PC-3 (cell line): ENCODE results near the gene TBC1D9. TPM values are rescaled to one million over a fixed set of nuclear protein-coding genes. Genes with fewer than 3 reads are reported as not detected.

Experiments
- ATAC-seq: fragments of 200-7000 bp; cut with Tn5 transposase; 2 replicates; pipeline ENCODE4 v1.9.1; 2020; ENCODE audit warnings: mild to moderate bottlenecking, moderate library complexity
- BruUV-seq: library from RNA; stranded (reverse); fragments of 400-500 nt; replicated peaks from 2 replicates; lab custom pipeline; 2021; lab: Mats Ljungman, UMichigan
- CTCF ChIA-PET: fragments of 300-600 bp; sonication (Branson Sonifier 250); formaldehyde crosslinking; loops from one replicate; lab custom pipeline; 2022; ENCODE audit warnings: antibody characterized with exemption; lab: Charles Lee
- POLR2A ChIA-PET: fragments of 300-600 bp; sonication (Branson Sonifier 250); formaldehyde crosslinking; loops from one replicate; lab custom pipeline; 2022; ENCODE audit warnings: antibody characterized with exemption; ENCODE audit not compliant: unreplicated experiment; lab: Charles Lee
- DNase-seq: peaks from one replicate; pipeline ENCODE4 v3.0.0-alpha.2; 2015
- H2AFZ ChIP-seq: fragments of 300-600 bp; sonication (generic); 2 replicates; pipeline ENCODE4 v1.6.0; 2016; ENCODE audit warnings: antibody characterized with exemption, low read length
- H3F3A ChIP-seq: fragments of 300-600 bp; sonication (generic); one replicate; pipeline ENCODE4 v1.6.0; 2017; ENCODE audit warnings: antibody characterized with exemption, low read length, control low read depth, mild to moderate bottlenecking; ENCODE audit not compliant: unreplicated experiment
- H3K27ac ChIP-seq: fragments of 300-600 bp; sonication (generic); 2 replicates; pipeline ENCODE4 v1.5.1; 2016; ENCODE audit warnings: mild to moderate bottlenecking, low read length
- H3K27me3 ChIP-seq: fragments of 300-600 bp; sonication (generic); 2 replicates; pipeline ENCODE4 v1.6.1; 2016; ENCODE audit warnings: low read length, mixed read lengths
- H3K36me3 ChIP-seq: fragments of 300-600 bp; sonication (generic); 2 replicates; pipeline ENCODE4 v1.6.1; 2016; ENCODE audit warnings: low read depth, mixed run types, low read length, mixed read lengths
- H3K4me1 ChIP-seq: fragments of 300-600 bp; sonication (generic); 2 replicates; pipeline ENCODE4 v1.5.1; 2016; ENCODE audit warnings: low read length; ENCODE audit not compliant: insufficient read depth
- H3K4me2 ChIP-seq: fragments of 300-600 bp; sonication (generic); 2 replicates; pipeline ENCODE4 v1.6.0; 2016; ENCODE audit warnings: low read length
- H3K4me3 ChIP-seq: fragments of 300-600 bp; sonication (generic); 2 replicates; pipeline ENCODE4 v1.5.1; 2016; ENCODE audit warnings: mild to moderate bottlenecking, low read length, mixed read lengths
- H3K79me2 ChIP-seq: fragments of 300-600 bp; sonication (generic); 2 replicates; pipeline ENCODE4 v1.6.1; 2017; ENCODE audit warnings: low read length, mixed read lengths
- H3K9ac ChIP-seq: fragments of 300-600 bp; sonication (generic); 2 replicates; pipeline ENCODE4 v1.6.0; 2016; ENCODE audit warnings: mild to moderate bottlenecking, low read length
- H3K9me2 ChIP-seq: fragments of 300-600 bp; sonication (generic); replicated peaks from 2 replicates; pipeline ENCODE4 v1.6.1; 2016; ENCODE audit warnings: mixed run types, low read length, mixed read lengths
- H3K9me3 ChIP-seq: fragments of 300-600 bp; sonication (generic); 2 replicates; pipeline ENCODE4 v1.6.1; 2016; ENCODE audit warnings: low read length, mixed read lengths
- H4K20me1 ChIP-seq: fragments of 300-600 bp; sonication (generic); 2 replicates; pipeline ENCODE4 v1.6.1; 2016; ENCODE audit warnings: low read length, mixed read lengths
- EZH2 ChIP-seq: fragments of 300-600 bp; sonication (generic); IDR thresholded peaks from one replicate; pipeline ENCODE4 v1.6.1; 2017; ENCODE audit warnings: antibody characterized with exemption, mild to moderate bottlenecking, low read length; ENCODE audit not compliant: unreplicated experiment
- EZH2phosphoT487 ChIP-seq: fragments of 300-600 bp; sonication (generic); IDR thresholded peaks from 2 replicates; pipeline ENCODE4 v1.6.1; 2018; ENCODE audit warnings: mild to moderate bottlenecking, antibody characterized with exemption, low read length, borderline replicate concordance
- intact Hi-C: fragments of 100-400 bp; cut with micrococcal nuclease; formaldehyde crosslinking; loops from 2 replicates; pipeline ENCODE4 v1.9.0; 2023
- total RNA-seq: library from RNA; depleted of rRNA; stranded (reverse); fragments of >200 nt; gene quantifications from 2 replicates; pipeline ENCODE4 v1.2.3, GENCODE V29; 2014
- TF ChIP-seq, protein P1 (sequence below): fragments of 300-600 bp; sonication (generic); conservative IDR thresholded peaks from 2 replicates; pipeline ENCODE4 v1.5.1; 2017; ENCODE audit warnings: antibody characterized with exemption, low read depth, mild to moderate bottlenecking, low read length

TBC1D9 gene
- total RNA-seq, 1 experiment from 2014 or later: 11.2 TPM

DNA sequence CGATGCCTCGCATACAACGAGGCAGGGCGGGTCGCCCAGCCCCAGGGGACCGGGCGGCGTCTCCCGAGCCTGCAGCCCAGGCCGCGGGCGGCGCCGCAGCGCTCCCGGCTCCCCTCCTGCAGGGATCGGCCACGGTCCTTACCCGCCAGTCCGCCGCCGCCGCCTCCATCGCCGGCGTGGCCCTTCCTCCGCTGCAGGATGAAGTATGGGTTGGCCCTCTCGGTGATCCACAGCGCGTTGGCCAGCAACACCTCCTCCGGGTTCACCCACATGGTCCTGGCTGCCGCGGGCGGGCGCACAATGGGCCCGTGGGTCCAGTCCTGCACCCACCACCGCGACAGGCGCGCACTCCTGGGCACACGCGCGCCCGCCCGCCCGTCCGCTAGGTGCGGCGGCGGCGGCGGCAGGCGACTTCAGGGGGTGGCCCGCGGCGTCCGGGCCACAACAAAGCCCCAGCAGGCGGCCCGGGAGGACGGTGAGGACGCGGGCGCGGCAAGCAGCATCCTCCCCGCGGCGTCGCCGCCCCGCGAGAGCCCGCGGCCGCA, 339 bp downstream of the TBC1D9 start:
- DNase-seq: no peak
- Histone ChIP-seq H3F3A (no peaks in the 10 kb centered on the region), H3K27ac (no peak overlapping the region), H3K9me3 (peaks cover 1% of the 10 kb centered on the region; the same call in 1 of the 2 replicates), H4K20me1 (no peaks in the 10 kb centered on the region), H3K27me3 (no peaks in the 10 kb centered on the region), H3K9me2 (no peaks in the 10 kb centered on the region), H3K36me3 (0 out of 2 replicates have a peak, but pooled peaks cover 2% of the 10 kb centered on the region), H2AFZ (peak overlapping the region; percentile 98), H3K4me3 (peak overlapping the region; percentile 86), H3K4me2 (peak overlapping the region; percentile 83), H3K4me1 (peaks cover 10% of the 10 kb centered on the region; the same call in 1 of the 2 replicates), H3K79me2 (peaks cover 30% of the 10 kb centered on the region), H3K9ac (peak overlapping the region; percentile 57)
- CTCF ChIA-PET: interaction anchor here (0.6 to 0.9 kb wide), 2 partner anchors 95 to 108 kb away, joined by 5 read pairs; no protein-coding TSS in a partner anchor
- intact Hi-C loops: loop anchor here (5.0 to 10.0 kb wide), 2 partner anchors 119 to 381 kb away; partner anchors contain the start of gene SCOC
- TF ChIP-seq, protein P1, sequence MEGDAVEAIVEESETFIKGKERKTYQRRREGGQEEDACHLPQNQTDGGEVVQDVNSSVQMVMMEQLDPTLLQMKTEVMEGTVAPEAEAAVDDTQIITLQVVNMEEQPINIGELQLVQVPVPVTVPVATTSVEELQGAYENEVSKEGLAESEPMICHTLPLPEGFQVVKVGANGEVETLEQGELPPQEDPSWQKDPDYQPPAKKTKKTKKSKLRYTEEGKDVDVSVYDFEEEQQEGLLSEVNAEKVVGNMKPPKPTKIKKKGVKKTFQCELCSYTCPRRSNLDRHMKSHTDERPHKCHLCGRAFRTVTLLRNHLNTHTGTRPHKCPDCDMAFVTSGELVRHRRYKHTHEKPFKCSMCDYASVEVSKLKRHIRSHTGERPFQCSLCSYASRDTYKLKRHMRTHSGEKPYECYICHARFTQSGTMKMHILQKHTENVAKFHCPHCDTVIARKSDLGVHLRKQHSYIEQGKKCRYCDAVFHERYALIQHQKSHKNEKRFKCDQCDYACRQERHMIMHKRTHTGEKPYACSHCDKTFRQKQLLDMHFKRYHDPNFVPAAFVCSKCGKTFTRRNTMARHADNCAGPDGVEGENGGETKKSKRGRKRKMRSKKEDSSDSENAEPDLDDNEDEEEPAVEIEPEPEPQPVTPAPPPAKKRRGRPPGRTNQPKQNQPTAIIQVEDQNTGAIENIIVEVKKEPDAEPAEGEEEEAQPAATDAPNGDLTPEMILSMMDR: no peak
- TF ChIP-seq EZH2 (no peak), EZH2phosphoT487 (no peak)
- BruUV-seq: no TSS peak
- POLR2A ChIA-PET: interaction anchor here (0.6 kb wide), 1 partner anchor 80 kb away, joined by 3 read pairs; no protein-coding TSS in a partner anchor
- peak; percentile 59 for ATAC-seq

DNA sequence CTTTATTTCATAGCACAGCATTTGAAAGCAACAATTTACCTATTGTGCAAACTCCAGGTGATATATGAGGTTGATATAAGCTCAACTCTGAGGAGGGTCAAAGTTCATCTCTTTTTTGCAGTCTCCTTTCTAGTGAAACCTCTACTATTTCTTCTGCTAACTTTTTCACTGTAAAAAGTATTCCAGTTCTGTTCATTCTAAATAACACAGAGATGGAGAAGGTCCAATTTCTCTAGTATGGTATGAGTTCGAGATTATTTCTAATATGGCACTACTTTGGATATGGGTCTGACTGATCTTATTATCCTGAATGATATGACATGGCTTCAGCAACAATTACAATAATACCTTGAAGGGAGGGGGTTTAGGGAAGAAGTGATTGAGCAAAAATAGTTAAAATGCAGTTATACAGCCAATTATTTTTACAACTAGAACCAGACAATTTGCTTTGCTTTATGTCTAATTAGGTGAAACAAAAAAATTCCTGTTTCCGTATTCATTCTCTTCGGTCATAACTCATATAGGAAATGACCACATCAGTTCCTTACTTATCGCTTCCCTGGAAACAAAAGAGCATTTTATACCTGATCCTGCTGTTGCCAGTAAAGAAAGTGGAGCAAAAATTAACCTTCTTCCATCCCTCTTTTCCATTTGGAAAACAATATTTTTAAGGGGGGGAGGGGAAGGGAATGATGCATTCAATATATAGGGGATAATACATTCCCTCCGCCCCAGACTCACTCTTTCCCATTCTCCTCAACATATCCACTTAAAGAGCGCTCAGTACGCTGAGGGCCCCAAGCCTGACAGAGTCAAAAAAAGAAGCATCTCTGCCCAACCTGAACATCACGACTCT, 1.0 kb downstream of the TBC1D9 start:
- Histone ChIP-seq H3K4me3 (peak overlapping the region; percentile 86), H3K4me1 (peaks cover 10% of the 10 kb centered on the region; the same call in 1 of the 2 replicates), H2AFZ (peak overlapping the region; percentile 98), H3K27ac (no peak overlapping the region), H3F3A (no peaks in the 10 kb centered on the region), H3K27me3 (no peaks in the 10 kb centered on the region), H3K9ac (peak overlapping the region; percentile 57; the same call in 1 of the 2 replicates), H3K9me3 (peaks cover 7% of the 10 kb centered on the region; the same call in 1 of the 2 replicates), H3K36me3 (peaks cover 6% of the 10 kb centered on the region; the same call in 1 of the 2 replicates), H4K20me1 (no peaks in the 10 kb centered on the region), H3K4me2 (peak overlapping the region; percentile 83), H3K9me2 (no peaks in the 10 kb centered on the region), H3K79me2 (peaks cover 30% of the 10 kb centered on the region)
- CTCF ChIA-PET: no interaction called here
- intact Hi-C loops: loop anchor here (5.0 to 10.0 kb wide), 2 partner anchors 118 to 380 kb away; partner anchors contain the start of gene SCOC
- TSS peak; percentile 54 for BruUV-seq
- ATAC-seq: 0 out of 2 replicates have a peak, but pooled peaks have one; percentile 1
- peak; percentile 19 for DNase-seq
- POLR2A ChIA-PET: no interaction called here
- TF ChIP-seq EZH2phosphoT487 (no peak), EZH2 (no peak)
- TF ChIP-seq, protein P1: no peak
